ENCODE measurements around the gene UNC93B1.
"Not testable (repeated sequence)": the region's sequence is repeated elsewhere in the genome, so short reads cannot be mapped to it uniquely, and the experiment has no call there.

The UNC93B1 gene

DNA sequence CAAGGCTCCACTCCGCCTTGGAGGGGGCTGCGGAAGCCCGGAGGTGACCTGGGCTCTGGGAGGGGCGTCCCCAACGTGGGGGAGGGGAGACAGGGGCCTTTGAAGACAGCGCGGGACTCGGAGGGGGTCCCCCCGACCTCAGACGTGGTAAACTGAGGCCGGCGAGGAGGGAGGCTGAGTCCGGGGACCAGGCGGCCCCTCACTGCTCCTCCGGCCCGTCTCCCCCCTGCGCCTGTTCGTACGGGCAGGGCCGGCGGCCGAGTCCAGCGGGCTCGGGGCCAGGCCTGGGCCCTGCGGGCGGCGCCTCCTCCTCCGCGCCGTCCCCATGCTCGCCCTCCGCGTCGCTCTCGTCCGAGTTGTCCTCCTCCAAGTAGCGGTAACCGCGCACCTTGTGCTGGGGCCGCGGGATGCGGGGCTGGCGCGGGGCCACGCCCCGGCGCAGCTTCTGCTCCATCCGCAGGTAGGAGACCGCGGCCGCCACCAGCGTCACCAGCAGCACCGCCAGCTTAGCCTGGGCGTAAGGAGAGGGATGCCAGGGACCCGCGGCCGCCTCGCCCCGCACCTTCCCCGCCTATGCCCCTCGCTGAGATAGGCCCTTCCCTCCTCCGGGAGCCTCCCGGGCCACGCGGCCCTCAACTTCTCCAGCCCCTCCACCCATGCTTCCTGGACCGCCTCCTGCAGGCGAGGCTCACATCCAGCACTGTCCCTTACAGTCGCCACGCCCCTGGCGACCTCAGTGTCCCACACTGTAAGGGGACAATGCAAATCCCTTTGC lies 12.4 kb downstream of the UNC93B1 start:
- DNase-seq (ENCODE audit: low spot score): not testable (repeated sequence)

DNA sequence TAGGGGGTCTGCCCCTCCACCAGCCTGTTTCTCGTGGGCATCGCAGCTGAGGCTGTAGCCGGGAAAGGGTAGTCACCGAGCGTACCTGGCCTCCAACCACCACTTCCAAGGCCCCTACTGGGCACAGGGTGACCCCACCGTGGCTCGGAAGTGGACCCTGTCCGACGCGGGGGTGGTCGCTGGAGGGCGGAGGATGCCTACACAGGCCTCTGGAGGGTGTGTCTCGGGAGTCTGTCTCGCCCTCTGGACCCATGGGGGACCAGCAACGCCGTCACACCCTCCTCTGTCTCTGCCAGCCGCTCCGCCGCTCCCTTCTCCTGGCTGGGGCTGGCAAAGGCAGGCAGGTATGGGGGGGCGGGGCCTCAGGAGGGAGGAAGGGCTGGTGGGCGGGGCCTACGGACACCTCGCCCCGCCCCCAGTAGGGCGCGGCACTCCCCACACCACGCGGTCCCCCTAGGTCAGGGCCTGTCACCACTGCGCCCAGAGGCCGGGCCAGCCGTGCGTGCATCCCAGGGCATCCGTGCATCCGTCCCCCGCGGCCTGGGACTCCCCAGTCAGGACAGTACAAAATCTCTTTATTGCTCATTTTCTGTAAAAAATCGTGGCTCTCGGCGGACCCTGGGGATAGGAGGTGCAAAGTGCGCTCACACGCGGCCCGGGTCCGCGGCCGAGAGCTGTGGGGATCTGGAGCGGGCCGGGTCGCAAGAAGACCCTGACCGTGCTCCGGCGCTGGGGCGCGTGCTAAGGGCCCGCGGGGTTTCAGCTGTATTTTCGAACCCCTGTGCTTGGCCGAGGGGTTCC lies 13.2 kb downstream of the UNC93B1 start:
- DNase-seq (ENCODE audit: low spot score): not testable (repeated sequence)

DNA sequence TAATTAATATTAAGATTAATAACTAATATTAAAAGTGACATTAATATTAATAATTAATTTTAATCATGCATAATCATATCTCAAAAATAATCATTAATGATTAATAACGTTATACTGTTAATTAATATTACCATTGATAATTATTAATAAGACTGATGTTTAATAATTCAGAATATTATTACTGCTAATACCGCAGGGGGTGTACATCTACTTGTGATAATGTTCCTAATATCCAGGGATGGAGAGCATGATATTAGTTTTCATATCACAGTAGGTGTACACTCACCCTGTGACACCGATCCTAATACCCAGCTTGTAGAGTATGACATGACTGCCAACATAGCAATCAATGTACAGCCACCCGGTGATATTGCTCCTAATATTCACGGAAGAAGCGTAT lies 18.6 kb downstream of the UNC93B1 start:
- DNase-seq (ENCODE audit: low spot score): not testable (repeated sequence)

DNA sequence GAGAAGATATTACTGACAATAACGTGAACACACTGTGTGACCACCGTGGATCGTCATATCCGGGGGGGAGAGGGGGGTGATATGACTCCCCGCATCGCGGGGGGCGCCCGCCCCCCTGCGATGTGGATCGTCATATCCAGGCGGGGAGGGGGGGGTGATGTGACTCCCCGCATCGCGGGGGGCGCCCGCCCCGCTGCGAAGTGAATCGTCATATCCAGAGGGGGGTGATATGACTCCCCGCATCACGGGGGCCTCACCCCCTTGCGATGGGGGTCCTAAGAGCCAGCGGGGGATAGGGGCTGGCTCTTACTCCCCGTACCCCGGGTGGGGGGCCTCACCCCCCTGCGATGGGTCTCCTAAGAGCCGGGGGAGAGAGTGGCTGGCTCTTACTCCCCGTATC lies 19.9 kb downstream of the UNC93B1 start:
- no peak for DNase-seq (ENCODE audit: low spot score)

DNA sequence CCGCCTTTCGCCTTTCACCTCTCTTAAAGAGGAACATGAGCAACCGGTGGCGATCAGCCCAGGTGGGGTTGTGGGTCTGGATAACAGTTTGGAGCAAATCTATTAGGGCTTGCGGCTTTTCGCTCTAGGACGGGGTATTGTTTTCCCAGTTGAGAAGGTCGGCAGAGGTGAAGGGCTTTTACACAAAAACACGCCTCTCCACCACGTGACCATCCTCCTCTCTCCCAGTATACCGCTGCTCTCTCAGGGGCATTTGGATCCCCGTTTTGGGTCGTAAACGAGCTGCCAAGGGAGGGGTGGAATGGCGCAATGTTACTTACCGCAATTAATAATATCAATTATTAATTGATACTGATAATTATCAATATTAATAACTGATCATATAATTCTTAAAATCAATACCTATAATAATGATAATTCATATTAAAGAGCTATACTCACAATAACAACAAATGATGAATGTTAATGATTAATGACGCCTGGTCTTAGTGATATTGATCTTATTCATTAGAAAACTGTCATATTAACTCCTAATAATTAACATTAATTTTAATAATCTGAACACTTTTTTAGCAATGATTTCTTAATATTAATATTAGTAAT lies 21.5 kb downstream of the UNC93B1 start:
- not testable (repeated sequence) for DNase-seq (ENCODE audit: low spot score)

DNA sequence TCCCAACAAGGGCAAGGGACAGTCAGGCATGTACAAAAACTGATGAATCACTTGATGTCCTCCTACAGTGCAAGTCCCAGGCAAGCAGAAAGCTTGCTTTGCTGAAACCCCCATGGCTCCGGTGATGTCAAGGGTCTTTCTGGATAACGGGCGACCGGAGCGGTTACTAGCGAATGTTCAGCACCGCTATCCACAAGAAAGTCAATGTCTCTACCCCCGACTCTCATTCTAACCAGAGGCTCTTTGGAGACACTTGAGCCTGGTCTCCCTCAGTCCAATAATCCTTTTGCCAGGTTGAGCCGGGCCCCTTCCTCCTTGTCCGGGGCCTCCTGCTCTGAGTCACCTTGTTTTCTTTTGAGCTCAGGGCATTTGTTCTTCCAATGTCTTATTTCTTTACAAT lies 22.7 kb downstream of the UNC93B1 start:
- DNase-seq (ENCODE audit: low spot score): not testable (repeated sequence)

DNA sequence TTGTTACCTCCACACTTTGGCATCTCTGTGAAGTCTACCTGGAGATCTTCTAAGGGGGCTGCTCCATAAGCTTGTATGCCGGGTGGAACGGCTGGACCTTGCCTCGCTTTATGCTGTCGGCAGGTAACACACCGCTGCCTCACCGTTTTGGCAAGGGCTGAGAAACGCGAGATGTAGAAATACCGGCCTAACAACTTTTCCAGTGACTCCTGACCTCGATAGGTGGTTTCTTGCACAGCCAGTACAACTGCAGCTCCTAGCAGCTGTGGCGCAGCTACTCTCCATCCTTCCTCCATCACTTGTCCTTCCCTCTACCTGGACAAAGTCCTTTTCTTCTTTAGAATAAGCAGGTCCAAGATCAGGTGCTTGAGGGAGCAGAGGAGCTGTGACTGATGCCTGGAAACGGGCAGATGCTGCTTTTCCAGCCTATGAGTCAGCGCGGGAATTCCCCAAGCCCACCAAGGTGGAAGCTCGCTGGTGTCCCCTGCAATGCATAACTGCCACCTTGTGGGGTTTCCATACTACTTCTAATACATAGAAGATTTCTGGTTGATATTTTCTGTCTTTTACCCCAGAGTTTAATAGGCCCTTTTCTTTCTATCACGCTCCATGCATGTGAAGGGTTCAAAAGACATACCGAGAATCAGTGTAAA lies 25.0 kb downstream of the UNC93B1 start:
- not testable (repeated sequence) for DNase-seq (ENCODE audit: low spot score)

DNA sequence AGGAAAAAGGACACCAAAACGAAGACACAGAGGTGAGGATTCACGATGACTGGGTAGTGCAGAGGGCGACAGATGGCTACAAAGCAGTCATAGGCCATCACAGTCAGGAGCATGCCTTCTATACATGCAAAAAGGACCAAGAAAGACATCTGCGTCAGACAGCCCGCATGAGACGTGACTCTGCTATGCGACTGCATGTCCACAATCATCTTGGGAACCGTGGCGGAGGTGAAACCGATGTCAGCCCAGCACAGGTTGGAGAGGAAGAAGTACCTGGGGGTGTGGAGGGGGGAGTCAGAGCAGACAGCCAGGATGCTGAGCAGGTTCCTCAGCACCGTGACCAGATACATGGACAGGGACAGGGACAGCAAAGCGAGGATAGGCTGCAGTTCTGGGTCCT lies 29.2 kb downstream of the UNC93B1 start:
- DNase-seq (ENCODE audit: low spot score): not testable (repeated sequence)

DNA sequence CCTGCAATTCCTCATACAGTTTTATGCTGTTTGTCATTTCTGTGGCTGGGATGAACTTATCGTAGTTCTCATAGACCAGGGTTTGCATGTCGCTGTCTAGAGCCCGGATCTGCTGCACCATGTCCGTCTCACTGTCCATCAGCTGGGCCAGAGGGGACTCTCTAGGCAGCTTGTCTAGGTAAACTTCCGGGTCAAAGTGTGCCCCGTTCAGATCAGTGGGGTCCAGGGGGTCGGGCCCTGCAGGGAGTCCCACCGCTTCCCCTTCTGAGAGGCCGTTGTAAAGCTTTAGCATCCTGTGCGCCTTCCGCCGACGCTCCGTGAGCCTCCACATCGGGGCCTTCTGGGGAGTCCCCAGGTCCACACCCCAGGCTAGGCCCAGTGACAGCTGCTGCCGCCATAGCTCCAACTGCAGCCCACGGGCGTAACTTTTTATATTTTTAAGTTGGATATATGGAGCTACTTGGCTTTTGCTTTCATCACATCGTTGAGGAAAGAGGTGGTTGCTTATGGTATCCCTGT lies 38.0 kb downstream of the UNC93B1 start:
- not testable (repeated sequence) for DNase-seq (ENCODE audit: low spot score)

DNA sequence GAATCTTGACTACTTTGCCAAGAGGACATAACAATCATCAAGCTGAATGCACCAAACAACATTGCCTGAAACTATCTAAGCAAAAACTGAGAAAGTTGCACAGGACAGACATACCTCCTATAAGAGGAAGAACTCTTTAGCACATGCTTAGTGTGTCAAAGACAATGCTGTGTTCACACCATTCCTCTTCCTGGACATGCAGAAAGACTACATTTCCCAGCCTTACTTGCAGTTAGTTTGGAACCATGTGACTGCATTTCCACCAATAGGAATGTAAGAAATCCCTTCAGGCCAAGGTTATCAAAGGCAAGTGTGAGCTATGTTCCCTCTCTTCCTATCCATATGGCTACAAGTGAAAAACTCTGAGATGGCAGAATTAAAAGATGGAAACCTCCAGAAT lies 39.2 kb downstream of the UNC93B1 start:
- not testable (repeated sequence) for DNase-seq (ENCODE audit: low spot score)

DNA sequence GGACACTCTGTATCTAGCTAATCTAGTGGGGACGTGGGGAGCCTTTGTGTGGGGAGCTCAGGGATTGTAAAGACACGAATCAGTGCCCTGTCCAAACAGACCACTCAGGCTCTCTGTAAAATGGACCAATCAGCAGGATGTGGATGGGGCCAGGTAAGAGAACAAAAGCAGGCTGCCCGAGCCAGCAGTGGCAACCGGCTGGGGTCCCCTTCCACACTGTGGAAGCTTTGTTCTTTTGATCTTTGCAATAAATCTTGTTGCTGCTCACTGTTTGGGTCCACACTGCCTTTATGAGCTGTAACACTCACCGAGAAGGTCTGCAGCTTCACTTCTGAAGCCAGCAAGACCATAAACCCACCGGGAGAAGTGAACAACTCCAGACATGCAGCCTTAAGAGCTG lies 40.0 kb downstream of the UNC93B1 start:
- DNase-seq (ENCODE audit: low spot score): not testable (repeated sequence)

DNA sequence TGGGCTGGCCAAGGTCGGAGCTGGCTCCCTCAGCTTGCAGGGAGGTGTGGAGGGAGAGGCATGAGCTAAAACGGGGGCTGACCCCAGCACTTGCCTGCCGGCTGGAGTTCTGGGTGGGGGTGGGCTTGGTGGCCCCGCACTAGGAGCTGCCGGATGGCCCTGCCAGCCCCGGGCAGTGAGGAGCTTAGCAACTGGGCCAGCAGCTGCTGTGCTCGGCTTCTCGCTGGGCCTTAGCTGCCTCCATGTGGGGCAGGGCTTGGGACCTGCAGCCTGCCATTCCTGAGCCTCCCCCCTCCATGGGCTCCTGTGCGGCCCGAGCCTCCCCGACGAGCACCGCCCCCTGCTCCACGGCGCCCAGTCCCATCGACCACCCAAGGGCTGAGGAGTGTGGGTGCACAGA lies 40.7 kb downstream of the UNC93B1 start:
- DNase-seq (ENCODE audit: low spot score): not testable (repeated sequence)

DNA sequence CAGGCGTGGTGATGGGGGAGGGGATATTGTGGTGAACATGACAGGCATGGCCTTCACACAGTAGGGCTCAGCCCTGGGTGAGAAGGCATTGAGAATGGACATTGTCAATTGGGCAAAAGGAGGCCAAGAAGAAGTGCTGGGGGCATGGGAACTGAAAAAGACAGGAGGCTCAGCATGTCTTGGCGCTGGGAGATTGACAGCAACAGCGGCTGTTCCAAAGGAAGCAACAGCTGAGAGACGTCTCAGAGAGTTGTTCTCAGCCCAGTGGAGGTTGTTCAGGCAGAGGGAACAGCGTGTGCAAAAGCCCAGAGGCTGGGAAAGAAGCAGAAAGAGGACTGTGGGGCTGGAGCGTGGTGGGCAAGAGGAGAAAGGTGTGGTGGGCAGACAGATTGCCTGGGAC lies 47.7 kb downstream of the UNC93B1 start:
- not testable (repeated sequence) for DNase-seq (ENCODE audit: low spot score)

DNA sequence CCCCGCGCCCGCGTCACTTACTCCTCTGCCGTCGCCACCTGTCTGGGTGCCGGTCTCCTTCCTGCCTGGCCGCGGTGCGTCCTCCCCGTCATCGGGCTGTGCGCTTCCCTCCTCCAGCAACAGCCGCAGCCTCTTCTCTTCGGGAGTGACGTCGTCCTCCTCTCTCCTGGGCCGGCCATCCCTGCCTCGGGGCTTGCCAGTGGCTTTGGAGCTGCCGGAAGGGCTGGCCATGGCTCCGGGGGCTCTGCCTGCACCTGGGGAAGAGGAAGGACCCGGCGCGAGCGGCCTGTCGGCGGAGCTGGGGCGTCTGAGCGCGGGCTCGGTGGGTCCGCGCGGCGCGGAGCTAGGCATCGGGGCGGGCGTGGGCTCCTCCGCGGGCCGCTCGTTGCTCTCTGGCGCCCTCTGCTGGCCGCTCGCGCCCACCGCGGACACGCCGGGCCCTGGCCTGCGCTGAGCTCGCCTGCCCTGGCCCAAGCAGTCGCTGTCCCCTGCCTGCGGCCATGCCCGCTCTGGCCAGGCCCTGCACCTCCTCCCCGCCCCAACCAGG lies 48.4 kb downstream of the UNC93B1 start:
- DNase-seq (ENCODE audit: low spot score): peak; percentile 79

DNA sequence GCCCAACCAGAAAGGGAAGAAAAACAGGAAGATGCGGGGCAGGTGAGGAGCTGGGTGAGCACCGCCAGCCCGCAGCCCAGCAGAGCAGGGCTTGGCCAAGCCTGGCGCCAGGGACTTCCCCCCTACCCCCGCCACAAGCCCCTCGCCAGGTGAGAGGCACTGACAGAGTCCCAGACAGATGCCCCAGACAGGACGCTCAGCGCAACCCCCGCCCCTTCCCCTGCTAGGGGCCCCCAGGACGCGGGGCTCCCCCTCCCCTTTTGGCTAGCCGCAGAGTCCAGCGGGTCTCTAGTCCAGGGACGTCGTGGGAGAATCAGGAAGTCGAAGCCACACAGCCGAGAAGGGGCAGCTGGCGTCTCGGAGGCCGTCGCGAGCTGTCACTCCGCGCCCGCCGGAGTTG lies 48.9 kb downstream of the UNC93B1 start:
- DNase-seq (ENCODE audit: low spot score): not testable (repeated sequence)

DNA sequence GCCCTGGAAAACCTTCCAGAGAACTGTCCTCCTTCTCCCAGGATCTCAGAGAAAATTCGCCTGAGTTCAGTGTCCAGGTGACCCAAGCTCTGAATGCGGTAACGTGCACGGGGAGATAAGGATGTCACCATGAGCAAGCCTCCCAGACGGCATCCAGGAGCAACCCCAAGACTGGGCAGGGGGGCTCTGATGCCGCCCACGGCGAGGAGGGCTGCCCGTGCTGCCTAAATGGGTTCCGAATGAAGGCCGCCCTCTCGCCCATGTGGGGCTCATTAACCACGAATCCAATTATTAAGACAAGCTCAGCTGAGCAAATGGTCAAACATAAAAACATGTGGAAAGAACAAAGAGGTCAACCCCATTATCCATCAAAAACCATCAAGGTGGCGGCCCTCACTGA lies 49.6 kb downstream of the UNC93B1 start:
- not testable (repeated sequence) for DNase-seq (ENCODE audit: low spot score)

DNA sequence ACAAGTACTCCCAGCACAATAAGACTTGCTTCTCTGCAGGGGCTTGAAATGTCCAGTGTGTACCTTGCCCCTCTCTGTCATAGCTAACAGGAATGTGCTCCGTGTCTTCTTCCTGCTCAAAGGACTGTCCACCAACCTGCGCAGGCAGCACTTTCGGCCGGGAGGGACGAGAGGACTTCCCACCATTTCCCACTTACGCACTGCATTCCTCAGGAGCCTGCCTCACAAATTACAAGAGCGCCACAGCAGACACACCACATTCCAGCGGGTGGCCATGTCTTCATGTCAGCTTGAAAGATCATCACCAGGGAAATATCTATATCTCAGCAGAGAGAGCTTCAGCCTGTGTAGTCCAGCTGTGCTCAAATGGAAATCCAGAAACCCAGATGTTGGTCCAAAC lies 53.2 kb downstream of the UNC93B1 start:
- DNase-seq (ENCODE audit: low spot score): not testable (repeated sequence)

DNA sequence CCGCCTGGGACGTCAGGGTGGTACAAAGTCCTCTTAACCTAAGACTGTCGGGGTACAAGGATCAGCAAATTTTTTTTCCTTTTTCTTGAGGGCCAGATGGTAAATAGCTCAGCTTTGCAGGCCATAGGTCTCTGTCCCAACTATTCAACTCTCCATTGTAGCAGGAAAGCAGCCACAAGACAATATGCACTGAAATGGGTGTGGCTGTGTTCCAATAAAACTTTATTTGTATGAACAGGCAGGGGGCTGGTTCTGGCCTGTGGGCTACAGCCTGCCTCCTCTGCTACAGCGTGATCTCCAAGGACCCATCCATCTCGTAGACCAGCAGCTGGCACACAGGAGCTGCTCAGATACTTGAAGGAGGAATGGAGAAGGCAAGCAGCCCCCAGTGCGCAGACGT lies 56.1 kb downstream of the UNC93B1 start:
- not testable (repeated sequence) for DNase-seq (ENCODE audit: low spot score)

DNA sequence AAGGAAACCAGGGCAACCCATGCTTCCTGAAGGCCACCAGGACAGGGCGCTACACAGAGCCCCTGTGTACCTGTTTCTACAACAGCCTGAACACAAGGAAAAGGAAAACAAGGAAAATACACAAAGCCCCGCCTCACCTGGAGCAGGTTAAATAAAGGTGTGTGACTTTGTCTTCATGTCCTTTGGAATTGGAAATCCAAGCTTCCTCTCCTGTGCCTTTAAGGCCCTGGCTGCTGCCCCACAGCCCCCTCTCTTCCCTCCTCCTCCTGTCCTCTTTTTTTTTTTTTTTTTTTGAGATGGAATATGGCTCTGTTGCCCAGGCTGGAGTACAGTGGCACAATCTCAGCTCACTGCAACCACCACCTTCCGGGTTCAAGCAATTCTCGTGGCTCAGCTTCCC lies 57.5 kb downstream of the UNC93B1 start:
- DNase-seq (ENCODE audit: low spot score): not testable (repeated sequence)

DNA sequence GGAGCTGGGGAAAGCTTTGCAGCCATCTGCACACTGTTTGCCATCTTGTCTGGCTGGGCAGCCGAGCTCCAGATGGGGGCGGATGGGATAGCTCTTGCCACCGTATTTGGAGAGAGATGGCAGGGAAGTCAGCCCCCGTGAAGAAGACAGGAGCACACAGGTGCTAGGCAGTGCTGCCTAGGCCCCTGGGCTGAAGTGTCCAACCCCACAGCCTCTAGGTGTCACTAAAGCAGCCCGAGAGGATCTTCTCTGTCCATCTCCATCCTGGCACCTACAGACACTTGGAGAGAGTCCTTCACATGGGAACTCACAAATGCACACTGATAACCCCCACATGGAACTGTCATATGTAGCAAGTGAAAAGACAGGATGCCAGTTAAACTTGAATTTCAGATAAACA lies 60.5 kb downstream of the UNC93B1 start:
- not testable (repeated sequence) for DNase-seq (ENCODE audit: low spot score)
